Measurements from ENCODE around the gene SMARCA1.
"Not testable (repeated sequence)": the region's sequence is repeated elsewhere in the genome, so short reads cannot be mapped to it uniquely, and the experiment has no call there.

The SMARCA1 gene

GRCh38 chrX:129523079-129523911 is at the start of gene SMARCA1:
Gene SMARCA1 (minus strand): TSS chrX:129523490. CDS start chrX:129523370, 120 bp downstream.
- peak within 1 kb of the TSS; percentile 75 for H3K4me3 ChIP-seq (ENCODE audit: low read depth, low read length)
- no peak for TF ChIP-seq CTCF (IDR thresholded peaks at IDR 0.05; ENCODE audit: low read depth, low read length, missing control alignments)
- in situ Hi-C loops (cut with HindIII; ENCODE audit: low pct_ligation_motif_present, low sequenced_read_pairs) = no loop called here
- peak within 1 kb of the TSS; percentile 55 for H3K27ac ChIP-seq
- peak; percentile 37 for DNase-seq
- no peaks in the 10 kb centered on the region for H3K36me3 ChIP-seq (replicated peaks)
- H3K27me3 ChIP-seq (replicated peaks) = no peaks in the 10 kb centered on the region

GRCh38 chrX:129572422-129572821 is 49.1 kb upstream of the SMARCA1 start:
- no peaks in the 10 kb centered on the region for H3K27me3 ChIP-seq (replicated peaks)

GRCh38 chrX:129568349-129568748 is 45.1 kb upstream of the SMARCA1 start:
- TF ChIP-seq CTCF (IDR thresholded peaks at IDR 0.05; ENCODE audit: low read depth, low read length, missing control alignments) = no peak
- in situ Hi-C loops (cut with HindIII; ENCODE audit: low pct_ligation_motif_present, low sequenced_read_pairs) = no loop called here

More at GRCh38 chrX:129572422-129572821, 49.1 kb upstream of the SMARCA1 start:
- no peak for TF ChIP-seq CTCF (IDR thresholded peaks at IDR 0.05; ENCODE audit: low read depth, low read length, missing control alignments)
- Histone ChIP-seq H3K4me3 (ENCODE audit: low read depth, low read length) (no peak overlapping the region), H3K27ac (no peak overlapping the region), H3K36me3 (replicated peaks) (peaks cover 13% of the 10 kb centered on the region)
- in situ Hi-C loops (cut with HindIII; ENCODE audit: low pct_ligation_motif_present, low sequenced_read_pairs) = no loop called here
- DNase-seq = no peak

GRCh38 chrX:129566073-129566472 is 42.8 kb upstream of the SMARCA1 start:
- no peak for TF ChIP-seq CTCF (IDR thresholded peaks at IDR 0.05; ENCODE audit: low read depth, low read length, missing control alignments)
- DNase-seq = no peak
- in situ Hi-C loops (cut with HindIII; ENCODE audit: low pct_ligation_motif_present, low sequenced_read_pairs) = no loop called here
- Histone ChIP-seq H3K36me3 (replicated peaks) (no peaks in the 10 kb centered on the region), H3K27me3 (replicated peaks) (no peaks in the 10 kb centered on the region), H3K27ac (no peak overlapping the region), H3K4me3 (ENCODE audit: low read depth, low read length) (no peak overlapping the region)

More at GRCh38 chrX:129568349-129568748, 45.1 kb upstream of the SMARCA1 start:
- H3K27ac ChIP-seq = no peak overlapping the region
- H3K4me3 ChIP-seq (ENCODE audit: low read depth, low read length) = no peak overlapping the region
- H3K36me3 ChIP-seq (replicated peaks) = no peaks in the 10 kb centered on the region
- H3K27me3 ChIP-seq (replicated peaks) = no peaks in the 10 kb centered on the region
- no peak for DNase-seq

GRCh38 chrX:129565046-129565650 is 41.9 kb upstream of the SMARCA1 start:
- no peak overlapping the region for H3K27ac ChIP-seq
- DNase-seq = no peak
- no peaks in the 10 kb centered on the region for H3K36me3 ChIP-seq (replicated peaks)
- in situ Hi-C loops (cut with HindIII; ENCODE audit: low pct_ligation_motif_present, low sequenced_read_pairs) = no loop called here
- H3K27me3 ChIP-seq (replicated peaks) = no peaks in the 10 kb centered on the region
- no peak overlapping the region for H3K4me3 ChIP-seq (ENCODE audit: low read depth, low read length)
- TF ChIP-seq CTCF (IDR thresholded peaks at IDR 0.05; ENCODE audit: low read depth, low read length, missing control alignments) = no peak

- H3K27me3 ChIP-seq (replicated peaks); H3K27ac ChIP-seq; H3K4me3 ChIP-seq (ENCODE audit: low read depth, low read length); H3K36me3 ChIP-seq (replicated peaks); in situ Hi-C loops (cut with HindIII; ENCODE audit: low pct_ligation_motif_present, low sequenced_read_pairs); DNase-seq: not testable (repeated sequence)
Measured at GRCh38 chrX:129564345-129564744, 41.1 kb upstream of the SMARCA1 start.

Data from brain microvascular endothelial cell (primary cell).